Measurements from ENCODE around the gene GBF1.

- TF ChIP-seq CTCF (IDR thresholded peaks at IDR 0.05) = no peak
- no peak for TF ChIP-seq POLR2A (IDR thresholded peaks at IDR 0.05)
These were observed 173.4 kb downstream of the GBF1 start, which contains the start of gene PSD for GRCh38 chr10:102418622-102419268.

Data from thyroid gland (tissue), 4 donors.